DMS79 (cell line): Measurements from ENCODE around the gene KIAA1671.

Experiments
- DNase-seq: peaks from one replicate; lab custom pipeline; 2025; lab: John Stamatoyannopoulos, UW

Gene KIAA1671

DNA sequence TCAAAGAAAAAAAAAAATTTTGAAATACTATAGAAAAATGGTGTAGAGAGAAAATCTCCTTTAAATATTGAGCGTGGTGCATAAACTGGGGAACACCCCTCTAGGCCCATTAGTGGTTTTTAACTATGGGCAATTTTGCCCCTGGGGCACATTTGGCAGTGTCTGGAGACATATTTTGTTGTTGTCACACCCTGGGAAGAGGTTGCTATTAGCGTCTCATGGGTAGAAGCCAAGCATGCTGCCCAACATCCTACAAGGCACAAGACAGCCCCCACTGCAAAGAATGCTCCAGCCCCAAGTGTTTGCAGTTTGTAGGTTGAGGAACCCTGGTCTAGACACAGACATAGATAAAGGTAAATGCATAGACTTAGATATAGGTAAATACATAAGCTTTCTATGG lies 92.6 kb downstream of the KIAA1671 start:
- DNase-seq = no peak

DNA sequence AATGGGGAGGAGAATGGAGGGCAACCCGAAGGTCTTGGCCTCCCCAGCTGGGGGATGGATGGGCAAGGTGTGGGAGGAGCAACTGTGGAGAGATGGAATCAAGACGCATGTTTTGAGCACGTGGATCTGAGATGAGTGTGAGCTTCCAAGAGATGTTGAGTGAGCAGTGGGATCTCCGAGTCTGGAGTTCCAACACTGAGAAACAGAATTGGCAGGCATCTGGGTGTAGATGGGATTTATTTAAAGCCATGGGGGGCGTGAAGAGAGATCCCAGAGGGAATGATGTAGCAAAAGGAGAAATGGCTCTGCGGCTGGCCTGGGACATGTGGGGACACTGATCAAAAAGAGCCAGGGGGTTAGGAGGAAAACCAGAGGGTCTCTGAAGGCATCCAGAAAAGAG lies 95.6 kb downstream of the KIAA1671 start:
- no peak for DNase-seq

DNA sequence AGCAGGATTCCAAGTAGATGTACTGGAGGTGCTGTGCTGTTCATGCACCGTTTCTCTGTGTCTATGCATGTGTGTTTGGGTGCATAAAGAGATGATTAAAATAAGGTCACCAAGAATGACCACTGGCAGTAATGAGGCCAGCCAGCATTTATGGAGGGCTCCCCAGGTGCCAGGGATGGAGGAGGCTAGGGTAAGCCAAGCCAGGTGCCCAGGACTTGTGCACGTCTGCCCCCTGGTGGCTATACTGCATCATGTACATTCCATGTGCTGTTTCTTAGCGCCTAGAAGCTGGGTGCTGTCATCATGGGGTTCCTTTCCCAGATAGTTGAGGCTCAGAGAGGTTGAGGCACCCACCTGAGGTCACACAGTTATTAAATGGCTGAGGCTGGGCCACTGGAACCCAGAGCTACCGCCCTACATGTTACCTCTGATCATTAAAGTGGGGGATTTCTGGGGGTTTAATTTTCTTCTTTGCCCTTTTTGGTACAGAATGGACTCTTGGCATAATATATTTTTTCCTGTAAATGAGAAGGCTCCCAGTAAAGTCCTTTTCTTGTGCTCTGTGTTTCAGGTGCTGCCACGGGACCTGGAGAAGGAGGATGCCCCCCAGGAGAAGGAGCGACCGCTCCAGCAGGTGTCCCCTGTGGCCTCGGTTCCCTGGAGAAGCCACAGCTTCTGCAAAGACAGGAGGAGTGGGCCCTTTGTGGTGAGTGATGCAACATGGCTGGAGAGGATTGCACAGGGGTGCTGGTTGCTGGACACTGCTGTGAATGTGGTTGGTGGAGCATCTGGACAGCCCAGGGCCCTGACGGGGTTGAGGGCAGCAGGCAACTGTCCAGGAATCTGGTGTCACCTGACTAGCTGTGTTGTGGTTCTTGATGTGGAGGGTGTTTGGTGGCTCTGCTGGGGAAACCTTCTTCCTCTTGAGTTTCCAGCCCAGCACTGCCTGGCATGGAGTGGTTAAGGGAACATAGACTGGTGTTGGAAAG lies 96.4 kb downstream of the KIAA1671 start:
- DNase-seq = no peak

DNA sequence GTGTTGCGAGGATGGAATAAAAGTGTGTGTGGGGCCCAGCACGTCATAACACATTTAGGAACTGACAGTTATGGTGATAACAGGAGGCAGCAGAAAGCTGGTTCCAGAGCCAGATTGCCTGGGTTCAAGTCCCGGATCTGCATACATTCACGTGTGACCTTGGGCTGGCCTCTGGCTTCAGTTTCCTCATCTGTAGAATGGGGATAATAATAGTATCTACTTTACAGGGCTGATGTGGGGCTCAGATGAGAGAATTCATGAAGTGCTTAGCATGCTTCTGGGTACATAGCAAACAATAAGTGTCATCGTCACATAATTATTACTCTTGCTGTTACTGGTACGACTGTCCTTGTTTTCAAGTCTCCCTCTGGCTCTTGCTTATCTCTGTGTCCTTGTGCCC lies 97.3 kb downstream of the KIAA1671 start:
- DNase-seq = no peak

DNA sequence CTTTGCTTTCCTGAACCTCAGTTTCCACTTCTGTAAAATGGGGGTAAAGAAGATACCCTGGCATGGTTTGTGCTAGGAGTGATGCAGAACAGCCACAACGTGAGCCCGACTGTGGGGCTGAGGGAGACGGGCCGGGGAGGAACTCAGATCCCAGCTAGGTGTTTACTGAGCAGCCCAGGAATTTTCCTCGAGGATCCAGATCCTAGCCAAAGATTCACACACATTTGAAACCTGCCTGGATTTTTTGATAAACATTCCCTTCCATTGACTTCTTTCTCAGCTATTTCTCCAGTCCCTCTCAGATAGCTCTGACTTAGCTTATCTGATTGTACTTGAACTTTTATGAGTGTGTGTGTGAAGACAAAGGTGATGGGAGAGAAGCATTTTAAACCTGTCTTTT lies 98.0 kb downstream of the KIAA1671 start:
- no peak for DNase-seq

DNA sequence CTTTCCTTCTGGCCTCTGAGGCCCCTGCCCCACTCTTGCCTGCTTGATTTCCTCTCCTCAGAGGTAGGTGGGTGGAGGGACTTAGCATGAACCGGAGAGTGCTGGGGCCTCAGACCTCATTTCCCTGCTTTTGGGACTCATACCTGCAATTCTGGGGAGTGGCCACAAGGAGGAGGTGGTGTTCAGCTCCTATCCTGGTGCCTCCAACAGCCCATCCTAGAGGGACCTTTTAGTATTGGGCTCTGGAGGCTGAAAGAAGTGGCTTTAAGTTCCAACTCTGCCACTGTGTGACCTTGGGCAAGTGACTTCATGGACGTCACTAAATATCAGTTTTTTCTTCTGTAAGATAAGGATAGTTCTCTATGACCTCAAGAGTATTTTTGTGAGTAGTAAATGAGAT lies 98.6 kb downstream of the KIAA1671 start:
- DNase-seq = no peak

DNA sequence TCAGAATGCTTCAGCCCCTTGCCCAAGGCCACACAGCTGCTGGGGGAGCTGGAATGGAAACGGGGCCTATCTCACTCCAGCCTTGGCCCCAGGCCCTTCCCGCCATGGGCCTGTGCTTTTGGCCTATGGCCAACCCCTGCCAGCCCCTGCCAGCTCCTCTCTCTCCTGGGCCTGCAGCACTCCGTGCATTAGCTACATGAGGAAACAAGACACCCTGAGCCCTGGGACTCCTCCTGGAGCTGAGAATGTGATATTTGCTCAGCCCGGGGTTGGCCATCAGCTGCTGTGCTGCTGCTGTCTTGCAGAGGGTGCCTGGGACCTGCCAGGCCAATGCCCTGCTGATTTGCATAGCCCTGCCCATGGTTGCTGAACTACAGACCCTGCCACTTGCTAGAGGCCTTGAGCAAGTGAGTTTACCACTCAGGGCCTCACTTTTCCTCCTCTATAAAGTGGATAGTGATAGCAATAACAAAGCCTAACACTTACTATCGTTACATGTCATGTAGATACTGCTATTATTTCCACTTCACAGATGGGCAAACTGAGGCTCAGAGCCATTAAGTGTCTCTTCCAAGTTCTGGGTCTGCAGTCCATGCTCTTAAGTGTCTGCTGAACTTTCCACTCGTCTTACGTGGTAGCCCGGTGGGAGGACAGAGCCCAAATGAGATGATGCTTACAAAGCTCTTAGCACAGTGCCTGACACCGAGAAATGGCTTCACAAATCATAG lies 99.6 kb downstream of the KIAA1671 start:
- DNase-seq = peak; percentile 43

DNA sequence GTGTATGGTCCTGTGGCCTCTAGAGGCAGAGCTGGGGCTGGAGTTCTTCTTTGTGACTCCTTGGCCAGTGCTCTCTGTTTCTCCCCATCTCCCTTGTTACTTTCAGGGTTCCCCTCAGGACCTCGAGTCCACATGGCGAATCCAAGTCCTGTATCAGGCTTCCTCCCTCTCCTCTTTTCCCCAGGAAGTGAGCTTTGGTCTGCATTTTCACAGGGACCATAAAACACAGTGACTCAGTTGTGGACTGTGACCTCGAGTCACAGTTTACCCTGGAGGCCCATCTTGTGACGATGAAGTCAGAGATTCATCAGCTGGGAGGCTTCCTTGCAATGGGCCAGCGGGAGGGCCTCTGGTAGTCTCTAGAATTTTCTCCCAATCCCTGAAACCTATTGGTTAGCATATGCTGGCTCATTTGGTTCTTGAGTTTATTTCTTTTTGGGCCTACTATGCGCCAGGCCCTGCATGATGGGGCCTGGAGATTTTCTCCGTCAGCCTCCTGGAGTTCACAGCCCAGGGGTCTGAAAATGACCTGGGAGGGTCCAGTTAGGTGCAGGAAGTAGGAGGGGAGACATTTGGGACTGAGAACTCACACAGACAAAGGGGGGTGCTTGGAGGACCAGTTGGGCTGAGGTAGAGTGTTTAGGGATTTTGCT lies 100.8 kb downstream of the KIAA1671 start:
- no peak for DNase-seq

DNA sequence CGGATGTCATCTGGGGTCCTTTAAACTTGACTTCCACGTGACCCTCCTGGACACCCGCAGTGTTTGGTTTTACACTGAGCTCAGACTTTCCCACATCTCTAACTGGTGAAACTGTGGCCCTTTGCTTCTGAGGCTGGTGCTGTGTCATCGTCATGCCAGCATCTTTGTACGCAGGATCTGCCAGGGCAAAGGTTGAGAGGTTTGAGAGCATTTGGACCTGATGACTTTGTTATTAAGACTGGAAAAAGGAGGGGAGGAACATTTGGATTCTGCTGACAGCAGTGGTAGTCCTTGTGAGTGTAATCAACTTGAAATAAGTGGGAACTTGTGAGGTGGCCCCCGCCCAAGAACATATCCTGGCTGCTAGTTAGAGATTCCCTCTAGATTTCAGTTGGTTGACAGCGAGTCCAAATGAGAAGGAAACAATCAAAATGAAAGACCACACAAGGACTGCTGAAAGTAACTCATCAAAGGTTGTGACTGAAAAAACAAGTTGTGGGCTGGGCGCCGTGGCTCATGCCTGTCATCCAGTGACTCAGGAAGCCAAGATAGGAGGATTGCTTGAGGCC lies 102.5 kb downstream of the KIAA1671 start:
- peak; percentile 70 for DNase-seq

DNA sequence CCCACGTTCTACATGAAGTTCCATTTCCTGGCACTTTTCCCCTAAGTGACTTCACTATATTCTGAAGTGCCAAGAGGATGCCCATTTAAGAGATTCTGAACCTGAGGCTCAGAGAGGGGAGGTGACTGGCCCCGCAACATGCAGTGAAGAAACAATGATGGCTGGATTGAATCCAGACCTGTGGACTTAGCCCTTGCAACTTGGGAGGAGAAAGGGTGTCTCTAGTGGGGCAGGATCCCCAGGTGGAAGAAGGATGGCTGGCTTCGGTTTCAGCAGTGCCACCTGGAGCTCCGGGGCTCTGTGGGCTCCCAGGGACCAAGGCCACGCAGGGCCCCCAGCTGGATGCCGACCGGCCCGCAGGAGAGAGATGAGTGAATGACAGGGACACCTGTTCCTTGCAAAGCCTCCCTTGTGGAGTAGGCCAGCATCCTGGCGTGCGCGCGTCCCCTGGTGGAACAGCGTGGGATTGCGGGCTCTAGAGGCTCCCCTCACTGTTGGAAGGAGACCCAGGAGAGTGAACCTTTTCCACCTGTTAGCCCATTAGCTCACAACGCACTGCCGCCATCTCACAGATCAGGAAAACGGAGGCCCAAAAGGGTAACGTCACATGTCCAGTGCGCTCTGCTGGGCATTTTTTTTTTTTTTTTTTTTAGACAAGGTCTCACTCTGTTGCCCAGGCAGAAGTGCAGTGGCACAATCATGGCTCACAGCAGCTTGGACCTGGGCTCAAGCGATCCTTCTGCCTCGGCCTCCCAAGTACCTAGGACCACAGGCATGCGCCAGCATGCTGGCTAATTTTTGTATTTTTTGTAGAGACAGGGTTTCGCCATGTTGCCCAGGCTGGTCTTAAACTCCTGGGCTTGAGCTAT lies 104.7 kb downstream of the KIAA1671 start:
- DNase-seq = no peak

DNA sequence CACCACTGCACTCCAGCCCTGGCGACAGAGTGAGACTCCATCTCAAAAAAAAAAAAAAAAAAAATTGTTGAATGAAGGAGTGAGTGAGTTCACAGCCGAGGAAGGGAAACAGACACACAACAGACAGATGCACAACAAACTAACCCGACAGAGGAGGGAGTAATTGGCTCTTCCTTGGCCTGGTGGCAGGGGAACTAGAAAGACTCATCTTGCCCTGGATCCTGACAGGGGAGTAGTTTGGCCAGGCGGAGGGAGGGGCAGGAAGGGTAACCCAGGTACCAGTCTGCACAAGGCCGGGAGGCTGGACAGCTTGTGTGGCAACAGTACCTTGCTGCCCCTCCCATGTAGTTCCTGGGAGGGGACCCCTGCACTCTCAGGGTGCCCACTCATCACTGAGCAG lies 106.9 kb downstream of the KIAA1671 start:
- no peak for DNase-seq

DNA sequence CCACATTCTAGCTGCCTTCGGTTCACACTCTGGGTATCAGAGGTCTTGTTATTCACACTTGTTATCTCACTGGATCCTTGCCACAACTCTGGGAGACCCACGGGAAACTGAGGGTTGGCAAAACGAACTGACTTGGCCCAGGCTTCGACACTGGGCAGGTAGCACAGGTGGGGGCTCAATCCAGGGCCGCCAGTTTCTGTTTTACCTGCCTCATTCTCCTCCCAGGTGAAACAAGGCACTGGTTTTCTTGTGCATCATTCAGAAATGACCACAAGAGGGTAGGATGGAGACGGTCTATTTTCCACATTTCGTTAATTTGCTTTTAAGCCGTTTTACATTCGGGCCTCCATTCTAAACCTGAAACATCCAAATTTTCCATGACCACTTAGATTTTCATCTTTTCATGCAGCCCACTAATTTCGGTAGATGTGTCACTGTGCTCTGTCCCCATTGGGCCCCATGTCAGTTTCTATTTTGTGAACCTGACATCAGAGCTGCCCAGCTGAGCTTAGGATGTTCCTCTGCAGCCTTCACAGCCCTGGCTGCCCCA lies 108.1 kb downstream of the KIAA1671 start:
- no peak for DNase-seq

DNA sequence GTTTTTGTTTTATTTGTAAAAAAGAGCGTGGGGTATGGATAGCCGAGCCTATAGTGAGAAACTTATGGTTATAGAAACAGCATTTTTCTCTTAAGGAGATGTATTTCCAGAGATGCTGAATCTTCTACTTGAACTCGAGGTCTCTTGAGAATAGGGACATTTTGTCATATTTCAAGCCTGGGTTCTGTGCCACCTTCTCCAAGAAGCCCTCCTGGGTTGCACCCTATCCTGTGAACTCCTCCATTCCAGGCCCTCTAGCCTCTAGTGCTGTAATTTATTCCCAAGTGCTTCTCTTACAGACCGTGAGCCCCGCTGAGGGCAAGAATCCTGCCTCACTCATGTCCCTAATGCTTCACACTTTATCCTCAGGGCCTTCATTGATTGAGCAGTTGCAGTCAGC lies 108.6 kb downstream of the KIAA1671 start:
- no peak for DNase-seq

DNA sequence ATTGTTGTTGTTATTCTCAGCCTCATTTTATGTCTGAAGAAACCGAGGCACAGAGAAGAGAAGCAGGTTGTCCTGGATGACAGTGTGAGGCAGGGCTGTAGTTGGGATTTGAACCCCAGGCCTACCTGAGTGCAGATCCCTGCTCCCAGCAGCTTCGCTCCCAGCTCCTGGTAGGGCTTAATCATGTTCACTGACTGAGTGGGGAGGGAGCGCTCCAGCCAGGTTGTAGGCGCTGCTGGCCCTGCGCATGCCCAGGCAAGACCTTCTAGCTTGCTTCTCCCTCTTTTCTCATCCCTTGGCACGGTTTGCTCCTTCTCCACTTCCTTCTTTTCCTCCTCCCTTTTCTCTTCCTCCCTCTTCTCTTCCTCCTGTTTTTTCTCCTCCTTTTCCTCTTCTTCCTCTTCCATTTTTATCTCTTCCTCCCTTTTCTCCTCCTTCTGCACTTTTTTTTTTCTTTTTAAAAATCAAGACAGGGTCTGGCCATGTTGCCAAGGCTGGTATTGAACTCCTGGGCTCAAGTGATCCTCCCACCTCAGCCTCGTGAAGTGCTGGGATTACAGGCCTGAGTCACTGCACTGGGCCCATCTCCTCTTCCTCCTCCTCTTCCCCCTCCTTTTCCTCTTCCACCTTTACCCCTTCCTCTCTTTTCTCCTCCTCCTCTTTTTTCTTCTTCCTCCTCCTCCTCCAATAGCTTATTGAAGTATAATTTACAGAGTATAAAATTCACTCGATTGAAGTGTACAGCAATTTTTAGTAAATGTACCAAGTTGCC lies 109.3 kb downstream of the KIAA1671 start:
- DNase-seq = no peak

DNA sequence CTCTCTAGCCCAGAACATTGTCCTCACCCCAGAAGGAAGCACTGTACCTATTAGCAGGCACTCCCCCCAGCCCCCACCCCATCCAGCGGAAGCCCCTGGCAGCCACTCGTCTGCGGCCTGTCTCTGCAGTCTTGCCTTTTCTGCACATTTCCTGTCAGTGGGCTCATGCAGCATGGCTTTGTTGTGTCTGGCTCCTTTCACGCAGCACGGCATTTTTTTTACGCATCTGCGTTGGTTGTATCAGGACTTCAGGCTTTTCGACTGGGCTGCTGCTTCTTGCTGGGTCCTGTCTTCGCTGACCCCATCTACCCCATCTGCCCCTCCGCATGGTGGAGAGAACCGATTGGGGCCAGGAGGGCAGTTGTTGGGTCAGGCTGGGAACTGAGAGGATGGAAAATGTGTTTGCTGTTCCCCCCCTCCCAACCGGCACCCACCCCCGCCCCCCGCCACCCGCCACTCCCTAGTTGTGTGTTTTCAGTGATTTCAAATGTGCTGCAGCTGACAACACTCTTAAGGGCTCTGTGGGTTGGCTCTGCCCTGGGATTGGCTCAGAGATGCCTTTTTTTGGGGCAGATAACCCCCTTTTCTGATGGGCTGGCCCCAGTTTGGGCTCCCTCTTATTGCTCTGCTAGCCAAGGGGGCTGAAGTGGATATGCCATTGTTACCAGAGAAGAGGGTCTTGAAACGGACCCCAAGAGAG lies 110.0 kb downstream of the KIAA1671 start:
- no peak for DNase-seq

DNA sequence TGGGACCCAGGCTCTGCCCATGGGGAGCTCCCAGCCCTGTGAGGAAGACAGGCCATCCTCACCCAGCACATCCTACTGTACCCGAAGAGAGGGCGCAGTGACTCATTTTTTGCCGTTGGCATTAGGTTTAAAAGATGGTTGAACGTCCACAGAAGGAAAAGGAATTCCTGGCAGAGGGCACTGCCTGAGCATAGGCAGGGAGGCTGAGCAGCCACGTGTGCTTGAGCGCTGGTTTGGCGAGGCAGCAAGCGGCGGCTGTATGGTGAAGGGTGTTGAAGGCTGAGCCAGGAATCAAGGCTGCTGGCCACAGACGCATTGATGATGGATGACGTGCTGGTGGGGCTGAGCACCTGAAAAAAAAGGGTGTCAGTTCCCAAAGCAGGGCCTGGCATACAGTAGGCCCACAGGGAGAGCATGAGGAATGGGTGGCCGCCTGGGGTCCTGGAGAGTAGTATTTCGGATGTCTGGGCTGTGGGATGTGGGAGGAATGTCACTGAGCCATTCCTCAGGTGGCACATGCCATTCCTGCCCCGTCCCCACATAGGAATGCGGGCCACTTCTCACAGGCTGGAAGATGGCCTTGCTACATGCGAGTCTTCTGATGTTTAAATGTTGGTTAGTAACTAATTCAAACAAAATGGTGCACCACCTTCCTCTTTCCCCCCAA lies 112.5 kb downstream of the KIAA1671 start:
- no peak for DNase-seq

DNA sequence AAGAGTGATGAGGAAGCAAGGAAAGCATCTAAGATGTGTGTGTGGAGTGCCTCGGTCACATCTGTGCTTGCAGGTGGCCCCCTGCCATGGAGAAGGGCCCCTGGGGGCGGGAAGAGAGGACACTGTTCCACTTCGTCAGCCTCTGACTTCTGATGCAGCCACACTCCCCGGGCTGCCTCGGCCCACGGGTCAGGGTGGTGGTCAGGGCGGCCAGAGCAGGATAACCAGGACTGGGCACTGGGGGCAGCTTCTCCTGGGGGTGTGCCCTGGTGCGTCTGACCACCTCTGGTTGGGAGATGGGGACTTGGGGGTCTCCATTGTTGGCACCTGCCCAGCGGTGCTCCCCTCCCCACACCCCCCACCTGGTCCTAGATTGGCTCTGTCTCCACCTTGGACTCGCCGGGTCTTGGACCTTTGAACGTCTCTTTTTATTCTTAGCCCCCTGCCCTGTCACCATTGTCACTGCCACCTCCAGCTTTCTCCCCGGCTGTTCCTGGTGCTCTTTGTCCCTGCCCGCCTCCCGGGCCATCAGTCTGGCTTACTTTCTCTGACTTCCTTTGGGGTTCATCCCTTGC lies 114.4 kb downstream of the KIAA1671 start:
- no peak for DNase-seq

DNA sequence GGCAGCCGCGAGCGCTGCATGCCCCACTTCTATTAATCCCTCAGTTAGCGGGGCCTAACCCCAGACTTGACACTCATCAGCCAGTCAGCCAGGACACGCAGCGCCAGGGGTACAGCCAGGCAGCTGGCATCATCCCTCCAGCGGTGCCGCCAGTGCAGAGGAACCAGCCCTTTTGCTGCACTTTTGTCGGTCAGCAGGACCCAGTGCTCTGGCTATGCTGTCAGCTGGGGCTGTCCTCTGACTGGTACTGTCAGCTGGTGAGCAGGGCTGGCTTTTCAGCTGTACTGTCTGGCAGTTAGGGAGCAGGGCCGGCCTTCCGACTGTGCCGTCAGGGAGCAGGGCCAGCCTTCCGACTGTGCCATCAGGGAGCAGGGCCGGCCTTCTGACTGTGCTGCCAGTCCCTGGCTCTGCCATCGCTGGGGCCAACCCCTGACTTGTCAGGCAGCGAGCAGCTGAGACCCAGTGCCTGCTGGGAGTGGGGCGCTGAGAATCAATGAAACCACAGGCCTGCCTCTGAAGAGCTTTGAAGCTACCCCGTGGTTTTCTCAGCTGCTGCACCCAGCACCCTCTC lies 115.4 kb downstream of the KIAA1671 start:
- no peak for DNase-seq
